RWPE2 (cell line): Measurements from ENCODE around the gene ATG5.

Source experiments
- ATAC-seq: fragments of 200-7000 bp; cut with Tn5 transposase; 3 replicates; pipeline ENCODE4 v1.9.1; 2021; ENCODE audit warnings: low read depth
- DNase-seq: peaks from one replicate; pipeline ENCODE4 v3.0.0-alpha.2; 2020; ENCODE audit warnings: low spot score
- H3K27ac ChIP-seq: fragments of 450-650 bp; 2 replicates; pipeline ENCODE4 v1.5.1; 2017; ENCODE audit warnings: mild to moderate bottlenecking; ENCODE audit not compliant: poor library complexity, severe bottlenecking
- H3K27me3 ChIP-seq: fragments of 250-450 bp; sonication (Bioruptor Pico); 2 replicates; pipeline ENCODE4 v1.5.1; 2021; ENCODE audit warnings: mild to moderate bottlenecking, moderate library complexity; ENCODE audit not compliant: insufficient read depth, poor library complexity, severe bottlenecking
- H3K36me3 ChIP-seq: fragments of 250-450 bp; sonication (Bioruptor Pico); 2 replicates; pipeline ENCODE4 v1.5.1; 2020; ENCODE audit warnings: low read depth, mild to moderate bottlenecking, moderate library complexity
- H3K4me1 ChIP-seq: fragments of 250-450 bp; sonication (Bioruptor Pico); 2 replicates; pipeline ENCODE4 v1.5.1; 2021; ENCODE audit warnings: mild to moderate bottlenecking, moderate library complexity; ENCODE audit not compliant: insufficient read depth, poor library complexity, severe bottlenecking
- H3K4me3 ChIP-seq: fragments of 250-450 bp; sonication (Bioruptor Pico); 2 replicates; pipeline ENCODE4 v1.5.1; 2021; ENCODE audit warnings: mild to moderate bottlenecking, moderate library complexity; ENCODE audit not compliant: severe bottlenecking
- H3K9me3 ChIP-seq: fragments of 250-450 bp; sonication (Bioruptor Pico); 2 replicates; pipeline ENCODE4 v1.5.1; 2021; ENCODE audit warnings: mild to moderate bottlenecking, moderate library complexity; ENCODE audit not compliant: severe bottlenecking
- CTCF ChIP-seq: fragments of 450-650 bp; IDR thresholded peaks from one replicate; pipeline ENCODE4 v1.5.1; 2017; ENCODE audit warnings: mild to moderate bottlenecking, moderate library complexity; ENCODE audit not compliant: poor library complexity, severe bottlenecking

ATG5 gene

GRCh38 chr6:106159531-106159940 lies 166.0 kb downstream of the ATG5 start:
- Histone ChIP-seq H3K27me3 (no peaks in the 10 kb centered on the region), H3K4me3 (no peak overlapping the region), H3K27ac (peak overlapping the region; percentile 48), H3K4me1 (peaks cover 10% of the 10 kb centered on the region), H3K36me3 (no peaks in the 10 kb centered on the region), H3K9me3 (no peaks in the 10 kb centered on the region)
- TF ChIP-seq CTCF = no peak
- DNase-seq (no peak), ATAC-seq (peak; percentile 78)

- H3K36me3 ChIP-seq = no peaks in the 10 kb centered on the region
- ATAC-seq = no peak
- H3K4me1 ChIP-seq = peaks cover 10% of the 10 kb centered on the region
- DNase-seq = no peak
- H3K27me3 ChIP-seq = no peaks in the 10 kb centered on the region
- H3K9me3 ChIP-seq = no peaks in the 10 kb centered on the region
- no peak overlapping the region for H3K4me3 ChIP-seq
- peak overlapping the region; percentile 48 for H3K27ac ChIP-seq
- TF ChIP-seq CTCF = no peak
Observed at GRCh38 chr6:106158816-106159215, 166.7 kb downstream of the ATG5 start.

- H3K4me3 ChIP-seq = no peak overlapping the region
- H3K4me1 ChIP-seq = peaks cover 10% of the 10 kb centered on the region
- H3K9me3 ChIP-seq = no peaks in the 10 kb centered on the region
- DNase-seq (no peak), ATAC-seq (no peak)
- TF ChIP-seq CTCF = no peak
- H3K36me3 ChIP-seq = no peaks in the 10 kb centered on the region
- H3K27me3 ChIP-seq = no peaks in the 10 kb centered on the region
- H3K27ac ChIP-seq = no peak overlapping the region
Observed at GRCh38 chr6:106156863-106157262, 168.7 kb downstream of the ATG5 start.

GRCh38 chr6:106156413-106156812 lies 169.1 kb downstream of the ATG5 start:
- no peaks in the 10 kb centered on the region for H3K36me3 ChIP-seq
- ATAC-seq (no peak), DNase-seq (no peak)
- H3K27me3 ChIP-seq = no peaks in the 10 kb centered on the region
- no peak overlapping the region for H3K27ac ChIP-seq
- H3K4me3 ChIP-seq = no peak overlapping the region
- peaks cover 10% of the 10 kb centered on the region for H3K4me1 ChIP-seq
- TF ChIP-seq CTCF = no peak
- no peaks in the 10 kb centered on the region for H3K9me3 ChIP-seq

- no peak for DNase-seq
- no peak for TF ChIP-seq CTCF
- no peak for ATAC-seq
- peaks cover 10% of the 10 kb centered on the region for H3K4me1 ChIP-seq
- no peak overlapping the region for H3K27ac ChIP-seq
- no peak overlapping the region for H3K4me3 ChIP-seq
- H3K9me3 ChIP-seq = no peaks in the 10 kb centered on the region
- no peaks in the 10 kb centered on the region for H3K27me3 ChIP-seq
- H3K36me3 ChIP-seq = no peaks in the 10 kb centered on the region
Observed at GRCh38 chr6:106155219-106155830, 170.2 kb downstream of the ATG5 start.
